Inflammatory macrophage treated with lipopolysaccharide for 4 hours (primary cell): Measurements from ENCODE around the gene TLE2.

ENCODE experiments used
- DNase-seq: peaks from one replicate; pipeline ENCODE4 v3.0.0-alpha.2; 2020

The TLE2 gene

DNA sequence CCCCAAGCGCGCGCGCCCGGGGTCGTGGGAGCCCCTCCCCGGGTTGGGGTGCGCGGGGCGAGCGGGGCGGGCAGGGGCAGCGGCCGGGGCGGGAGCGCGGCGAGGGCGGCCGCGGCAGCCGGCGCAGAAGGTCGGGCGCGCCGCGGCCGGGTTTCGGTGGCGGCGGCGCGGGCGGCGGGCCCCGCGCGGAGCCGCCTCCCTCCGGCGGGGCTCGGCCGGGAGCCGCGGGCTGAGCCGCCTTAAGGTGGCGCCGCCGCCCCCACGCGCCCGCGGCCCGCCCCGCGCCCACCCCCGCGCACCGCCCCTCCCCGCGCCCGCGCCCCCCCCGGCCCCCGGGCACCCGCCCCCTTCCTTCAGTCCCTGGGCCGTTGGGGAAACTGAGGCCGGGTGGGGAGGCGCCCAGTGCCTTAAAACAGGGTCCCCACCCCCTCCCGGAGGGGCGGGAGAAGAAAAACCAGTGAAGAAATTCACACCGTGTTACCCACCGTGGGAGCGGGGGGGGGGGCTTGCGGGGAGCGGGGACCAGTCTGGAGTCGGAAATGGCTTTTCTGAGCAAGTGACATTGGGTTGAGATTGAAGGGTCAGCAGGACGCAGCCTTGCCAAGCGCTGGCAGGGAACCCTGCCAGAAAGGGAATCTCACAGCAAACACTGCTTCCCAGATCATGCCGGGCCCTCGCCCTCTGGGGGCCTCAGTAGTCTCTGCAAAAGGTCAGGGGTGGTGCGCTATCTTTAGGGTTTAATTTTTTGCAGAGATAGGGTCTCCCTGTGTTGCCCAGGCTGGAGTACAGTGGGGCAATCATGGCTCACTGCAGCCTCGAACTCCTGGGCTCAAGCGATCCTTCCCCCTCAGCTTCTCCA lies at the start of gene TLE2:
Gene TLE2, minus strand, starts transcription at position 216 of the 859 bp plus-strand sequence. CDS start 376 bp downstream, outside the sequence.
- DNase-seq: no peak

DNA sequence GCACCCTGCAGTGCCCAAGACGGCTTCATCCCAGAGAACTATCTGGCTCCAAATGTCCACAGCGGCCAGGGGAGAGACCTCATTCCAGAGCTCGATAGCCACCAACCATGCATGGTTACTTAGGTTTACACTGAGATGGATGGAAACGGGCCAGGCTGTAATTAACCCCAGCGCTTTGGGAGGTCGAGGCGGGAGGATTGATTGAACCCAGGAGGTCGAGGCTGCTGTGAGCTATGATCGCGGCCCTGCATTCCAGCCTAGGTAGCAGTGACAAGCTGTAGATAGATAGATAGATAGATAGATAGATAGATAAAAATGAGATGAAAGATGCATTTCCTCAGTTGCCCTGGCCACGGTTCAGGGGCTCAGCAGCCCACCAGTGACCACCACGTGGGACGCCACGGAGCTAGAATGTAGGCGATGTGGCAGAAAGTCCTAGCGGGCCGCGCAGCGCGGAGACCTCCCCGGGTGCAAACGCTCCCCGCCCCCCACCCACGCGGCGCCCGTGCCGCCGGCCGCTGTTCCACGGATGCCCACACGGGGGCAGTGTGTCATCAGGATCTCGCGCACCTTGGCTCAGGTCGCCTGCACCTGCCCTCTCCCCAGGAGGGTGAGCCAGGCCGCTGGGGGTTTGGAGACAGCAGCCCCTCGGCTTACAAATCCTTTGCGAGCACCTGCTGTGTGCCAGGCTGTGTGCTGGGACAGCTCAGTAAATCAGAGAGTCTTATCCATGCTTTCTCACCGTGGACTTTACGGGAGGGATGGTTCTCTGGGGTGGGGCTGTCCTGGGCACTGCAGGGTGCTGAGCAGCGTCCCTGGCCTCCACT lies 46.7 kb upstream of the TLE2 start:
- peak; percentile 30 for DNase-seq

DNA sequence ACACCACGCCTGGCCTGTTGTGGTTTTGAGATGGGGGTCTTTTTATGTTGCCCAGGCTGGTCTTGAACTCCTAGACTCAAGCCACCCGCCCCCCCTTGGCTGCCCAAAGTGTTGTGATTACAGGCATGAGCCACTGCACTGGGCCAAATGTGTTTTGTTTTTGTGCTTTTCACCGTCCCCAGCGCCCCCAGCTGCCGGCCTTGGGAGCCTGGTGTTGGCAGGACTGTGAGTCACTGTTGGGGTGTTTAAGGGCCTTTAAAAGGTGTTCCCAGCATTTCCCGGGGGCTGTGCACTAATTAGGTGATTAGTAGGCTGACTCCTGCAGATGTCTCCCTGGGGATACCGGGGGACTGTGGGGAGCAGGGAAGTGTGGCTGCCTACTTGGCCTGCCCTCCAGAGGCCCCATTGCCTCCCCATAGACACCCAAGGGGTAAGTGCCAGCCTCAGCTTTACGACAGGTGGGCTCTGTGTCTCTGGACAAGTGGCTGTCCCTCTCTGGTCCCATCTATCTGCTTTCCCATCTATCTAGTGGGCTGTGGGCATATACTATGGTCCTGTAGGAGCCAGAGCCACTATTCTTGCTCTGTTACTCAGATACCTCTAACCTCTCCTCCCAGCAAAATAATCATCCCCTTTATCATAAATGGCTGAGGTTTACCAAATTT lies 45.0 kb upstream of the TLE2 start:
- DNase-seq: no peak

DNA sequence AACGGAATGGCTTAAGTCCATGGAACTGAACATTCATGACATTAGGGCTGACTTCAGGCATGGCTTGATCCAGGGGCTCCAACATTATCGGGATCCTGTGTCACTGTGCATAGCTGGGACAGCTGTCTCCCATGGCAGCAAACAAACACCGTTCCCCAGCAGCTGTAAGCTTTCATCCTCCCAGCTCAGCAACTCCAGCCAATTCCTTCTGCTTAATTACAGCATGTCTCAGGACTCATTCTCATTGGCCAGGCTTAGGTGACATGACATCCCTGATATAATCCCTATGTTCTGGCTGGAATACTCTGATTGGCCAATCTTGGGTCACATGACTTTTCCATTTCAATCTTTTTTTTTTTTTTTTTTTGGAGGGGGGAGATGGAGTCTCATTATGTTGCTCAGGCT lies 44.1 kb upstream of the TLE2 start:
- no peak for DNase-seq

DNA sequence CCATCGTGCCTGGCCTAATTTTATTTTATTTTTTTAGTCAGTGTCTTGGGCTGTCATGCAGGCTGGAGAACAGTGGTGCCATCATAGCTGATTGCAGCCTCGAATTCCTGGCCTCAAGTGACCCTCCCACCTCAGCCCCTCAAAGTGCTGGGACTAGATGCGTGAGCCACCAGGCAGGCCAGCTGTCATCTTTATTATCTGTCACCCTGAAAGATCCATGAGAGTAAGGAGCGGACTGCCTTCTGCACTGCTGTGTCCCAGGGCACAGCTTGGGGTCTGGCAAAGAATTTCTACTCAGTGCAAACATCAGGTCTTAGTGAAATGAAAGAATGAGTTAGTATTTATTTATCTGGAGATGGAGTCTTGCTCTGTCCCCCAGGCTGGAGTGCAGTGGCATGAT lies 42.7 kb upstream of the TLE2 start:
- no peak for DNase-seq

DNA sequence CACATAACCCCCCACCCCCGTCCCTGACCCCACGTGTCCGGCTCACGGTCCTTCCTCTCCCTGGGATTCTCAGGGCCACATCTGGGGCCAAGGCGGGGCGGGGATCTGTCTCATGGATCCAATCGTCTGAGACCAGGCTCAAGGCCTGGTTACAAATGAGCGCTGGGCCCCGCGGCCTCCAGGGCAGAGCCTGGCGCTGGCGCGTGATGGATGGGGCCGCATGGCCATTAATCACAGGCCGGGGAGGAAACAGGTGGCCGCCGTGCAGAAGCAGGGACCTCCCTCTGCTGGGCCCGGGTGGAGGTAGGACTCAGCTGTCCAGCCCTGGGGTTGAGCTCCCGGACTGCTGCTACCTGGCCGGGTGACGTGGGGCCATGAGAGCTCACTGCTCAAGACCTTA lies 39.0 kb upstream of the TLE2 start:
- peak; percentile 8 for DNase-seq

DNA sequence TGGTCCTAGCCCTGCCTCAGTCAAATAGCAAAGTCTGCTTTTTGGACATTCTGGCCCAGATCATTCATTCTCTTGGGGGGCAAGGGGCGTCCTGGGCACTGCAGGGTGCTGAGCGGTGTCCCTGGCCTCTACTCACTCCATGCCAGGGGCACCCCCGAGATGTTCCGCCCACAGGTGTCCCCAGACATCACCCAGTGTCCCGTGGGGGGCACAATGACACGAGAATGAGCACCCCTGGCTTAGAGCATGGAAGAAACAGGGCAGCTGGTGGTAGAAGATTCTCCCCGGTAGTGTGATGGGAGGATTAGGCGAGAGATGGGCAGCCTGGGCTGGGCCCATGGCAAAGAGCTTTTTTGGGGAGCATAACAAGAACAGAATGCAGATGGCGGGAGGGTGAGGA lies 38.5 kb upstream of the TLE2 start:
- DNase-seq: no peak

DNA sequence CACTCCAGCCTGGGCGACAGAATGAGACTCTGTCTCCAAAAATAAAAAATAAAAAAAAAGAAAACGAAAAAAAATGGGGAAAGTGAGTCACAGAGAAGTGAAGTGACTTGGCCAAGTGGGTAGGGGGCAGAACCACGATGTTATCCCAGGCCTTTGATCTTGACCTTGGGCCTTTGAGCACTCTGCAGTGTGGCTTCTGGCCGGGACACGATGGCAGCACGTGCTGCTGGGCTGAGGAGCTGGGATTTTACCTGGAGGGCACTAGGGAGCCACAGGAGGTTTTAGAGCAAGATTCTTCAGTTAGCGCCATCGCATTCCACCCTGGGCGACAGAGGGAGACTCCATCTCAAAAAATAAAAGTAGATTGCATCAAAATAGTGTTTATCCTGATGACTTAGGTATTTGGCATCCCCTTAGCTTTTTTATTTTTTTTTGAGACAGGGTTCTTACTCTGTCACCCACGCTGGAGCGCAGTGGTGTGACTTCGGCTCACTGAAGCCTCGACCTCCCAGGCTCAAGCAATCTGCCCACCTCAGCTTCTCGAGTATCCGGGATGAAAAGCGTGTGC lies 37.5 kb upstream of the TLE2 start:
- DNase-seq: no peak

DNA sequence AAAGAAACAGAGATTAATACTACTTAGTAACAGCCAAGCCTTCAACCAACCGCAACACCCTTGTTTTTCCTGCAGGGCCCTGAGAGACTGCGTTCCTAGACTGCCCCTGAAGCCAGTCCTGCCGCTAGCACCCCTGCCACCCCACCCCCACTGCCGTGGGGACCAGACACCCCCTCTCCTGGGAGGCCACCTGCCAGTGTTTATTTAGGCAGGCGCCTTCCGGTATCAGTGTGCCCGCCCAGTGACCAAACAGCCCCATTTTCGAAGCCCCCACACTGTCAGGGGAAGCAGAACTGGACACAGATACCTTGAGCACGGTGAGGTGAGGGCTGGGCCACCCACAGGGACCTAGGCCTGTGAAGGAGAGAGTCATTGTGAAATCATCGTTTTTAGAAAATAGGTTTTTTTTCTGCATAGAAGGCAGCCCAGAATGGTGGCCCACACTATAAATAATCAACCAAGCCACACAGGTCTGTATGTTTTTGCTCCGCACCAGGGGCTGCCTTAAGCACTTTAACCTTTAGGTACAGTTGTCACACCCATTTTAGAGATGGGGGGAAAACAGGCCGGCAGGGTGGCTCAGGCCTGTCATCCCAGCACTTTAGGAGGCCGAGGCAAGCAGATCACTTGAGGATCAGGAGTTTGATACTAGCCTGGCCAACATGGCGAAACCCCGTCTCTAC lies 36.7 kb upstream of the TLE2 start:
- DNase-seq: no peak

DNA sequence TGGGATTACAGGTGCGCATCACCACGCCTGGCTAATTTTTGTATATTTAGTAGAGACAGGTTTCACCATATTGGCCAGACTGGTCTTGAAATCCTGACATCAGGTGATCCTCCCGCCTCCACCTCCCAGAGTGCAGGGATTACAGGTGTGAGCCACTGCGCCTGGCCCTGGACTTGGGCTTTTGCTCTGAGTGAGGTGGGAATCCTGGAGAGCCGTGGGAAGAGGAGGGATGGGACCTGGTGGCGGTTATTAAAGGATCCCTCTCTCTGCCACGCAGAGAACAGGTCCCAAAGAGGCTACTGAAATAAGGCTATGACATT lies 34.9 kb upstream of the TLE2 start:
- DNase-seq: no peak

DNA sequence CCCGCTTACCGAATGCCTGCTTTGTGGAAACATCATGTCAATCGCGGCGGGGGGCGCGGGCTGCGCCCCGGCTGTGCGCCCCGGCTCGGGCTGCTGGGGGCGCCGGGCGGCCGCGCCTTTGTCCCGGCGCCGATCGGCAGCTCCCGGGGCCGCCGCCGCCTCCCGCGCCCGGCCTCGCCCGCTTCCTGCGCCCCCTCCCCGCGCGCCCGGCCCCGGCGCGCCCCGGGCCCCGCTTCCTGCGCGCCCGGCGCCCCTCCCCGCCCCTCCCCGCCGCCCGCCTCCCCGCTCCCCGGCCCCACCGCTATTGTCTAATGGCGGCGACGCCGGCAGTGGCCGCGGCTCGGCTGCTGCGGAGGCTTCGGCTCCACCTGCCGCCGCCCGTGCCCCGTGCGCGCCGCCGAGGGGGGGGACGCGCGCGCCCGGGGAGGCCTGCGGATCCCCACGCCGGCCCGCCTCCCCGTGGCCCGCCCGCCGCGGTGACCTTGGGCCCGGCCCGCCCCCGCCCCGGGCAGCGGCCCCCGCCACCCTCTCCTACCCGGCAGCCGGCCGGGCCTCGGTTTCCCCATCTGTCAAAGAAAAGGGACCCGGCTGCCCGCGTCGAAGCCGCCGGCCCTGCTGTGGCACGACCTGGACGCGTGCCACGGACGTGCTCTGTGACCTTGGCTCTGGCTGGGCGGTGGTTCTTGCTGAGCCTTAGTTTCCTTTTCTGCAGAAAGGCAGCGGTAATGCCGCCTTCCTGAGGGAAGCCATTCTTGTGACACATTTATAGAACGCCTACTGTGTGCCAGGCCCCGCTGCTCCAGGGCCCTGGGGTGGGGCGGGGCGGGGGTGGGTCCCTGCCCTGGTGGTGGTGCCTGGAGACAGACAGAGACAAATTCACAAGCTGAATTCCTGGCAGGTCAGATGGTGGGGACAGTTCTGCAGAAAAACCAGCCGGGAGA lies 33.4 kb upstream of the TLE2 start, which contains the start of gene TLE5:
Gene TLE5, minus strand, starts transcription at position 331 of the 941 bp plus-strand sequence. Its CDS starts 295 bp downstream, at position 36.
- peak; percentile 35 for DNase-seq

DNA sequence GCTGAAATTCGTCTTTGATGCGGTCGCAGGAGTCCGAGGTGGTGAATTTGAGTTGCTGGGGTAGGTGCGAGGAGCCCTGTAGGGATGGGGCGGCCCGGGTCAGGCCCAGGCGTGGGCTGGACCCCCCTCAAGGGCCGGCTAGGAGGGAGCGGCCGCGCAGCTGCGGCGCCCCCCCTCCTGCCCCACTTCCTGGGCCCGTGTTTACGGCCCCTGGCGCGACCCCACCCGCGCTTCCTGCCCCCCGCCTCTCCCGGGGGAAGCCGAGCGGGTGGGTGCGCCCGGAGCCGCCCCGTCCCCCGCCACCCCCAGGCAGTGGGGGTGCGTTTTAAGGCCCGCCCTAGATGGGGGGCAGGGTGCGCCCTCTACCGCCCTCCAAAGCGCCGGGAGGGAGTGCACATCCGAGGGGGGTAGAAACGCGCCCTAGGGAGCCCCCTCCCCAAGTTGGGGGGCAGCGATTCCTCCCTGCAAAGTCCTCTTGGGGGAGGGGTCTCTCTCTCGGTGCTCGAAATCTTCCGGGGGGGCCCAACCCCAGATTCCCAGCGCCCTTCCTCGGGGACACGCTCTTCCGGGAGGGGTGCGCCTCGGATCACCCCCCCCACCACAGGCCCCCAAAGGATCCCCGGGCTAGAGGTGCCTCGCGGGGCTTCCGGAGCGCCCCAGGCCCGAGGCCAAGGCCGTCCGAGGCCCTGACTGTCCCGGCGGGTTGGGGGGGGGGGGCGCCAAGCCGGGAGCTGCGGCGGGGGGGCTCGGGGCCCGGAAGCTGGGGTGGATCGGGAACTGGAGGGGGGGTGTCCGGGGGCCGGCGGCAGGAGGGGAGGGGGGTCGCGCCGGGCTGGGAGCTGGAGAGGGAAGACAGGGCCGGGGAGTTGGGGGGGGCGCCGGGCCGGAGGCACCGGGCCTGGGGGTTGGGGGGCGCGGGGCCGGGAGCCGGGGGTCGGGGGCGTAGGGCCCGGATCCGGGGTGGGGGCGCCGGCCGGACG lies 32.4 kb upstream of the TLE2 start:
- DNase-seq: peak; percentile 22

DNA sequence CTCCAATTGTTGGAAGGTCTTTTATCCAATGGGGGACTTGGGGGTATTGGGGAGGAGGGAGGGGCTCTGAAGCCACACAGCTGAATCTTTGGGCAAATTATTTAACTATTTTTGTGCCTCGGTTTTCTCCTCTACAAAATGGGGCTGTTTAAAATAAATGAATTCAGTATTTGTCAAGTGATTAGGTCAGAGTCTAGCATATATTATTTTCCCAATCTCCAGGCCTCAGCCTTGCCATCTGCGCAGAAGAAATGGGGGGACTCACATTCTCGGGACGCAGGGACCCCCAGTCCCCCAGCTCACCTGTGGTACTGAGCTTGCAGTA lies 31.7 kb upstream of the TLE2 start:
- no peak for DNase-seq

DNA sequence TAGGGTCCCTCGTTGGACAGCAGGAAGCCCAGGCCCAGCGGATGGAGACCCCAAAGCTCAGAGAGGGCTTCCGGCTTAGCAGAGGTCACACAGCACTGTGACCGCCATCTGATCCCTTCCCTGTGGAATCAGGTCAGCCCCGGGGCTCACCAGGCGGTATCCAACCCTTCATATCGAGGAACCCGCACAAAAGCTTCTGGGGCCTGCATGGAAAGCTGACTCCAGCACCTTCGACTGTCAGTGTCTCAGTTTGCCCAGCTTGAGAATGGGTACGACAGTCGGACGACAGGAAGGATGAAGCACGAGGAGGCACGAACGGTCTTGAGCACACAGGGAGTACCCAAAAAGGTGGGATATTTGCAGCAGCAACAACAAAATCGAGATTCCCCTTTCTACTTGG lies 30.6 kb upstream of the TLE2 start:
- DNase-seq: no peak

DNA sequence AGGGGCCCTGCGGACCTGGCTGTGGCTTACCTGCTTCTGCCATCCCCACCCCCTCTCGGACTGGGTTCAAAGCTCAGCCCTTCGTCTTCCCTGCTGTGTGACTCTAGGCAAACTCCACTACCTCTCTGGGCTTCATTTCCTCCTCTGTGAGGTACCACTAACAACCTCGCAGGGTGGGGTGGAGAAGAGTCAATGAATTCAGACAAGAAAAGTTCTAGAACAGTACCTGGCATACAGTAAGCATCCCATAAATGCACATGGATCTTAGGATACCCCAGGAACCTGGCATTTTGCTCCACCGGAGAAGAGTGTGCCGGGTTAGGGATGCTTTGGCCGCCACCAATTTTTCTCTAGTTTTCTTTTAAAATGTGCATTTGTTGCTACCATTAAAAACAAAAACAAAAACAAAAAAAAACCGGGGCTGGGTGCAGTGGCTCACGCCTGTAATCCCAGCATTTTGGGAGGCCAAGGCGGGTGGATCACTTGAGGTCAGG lies 29.8 kb upstream of the TLE2 start:
- DNase-seq: no peak

DNA sequence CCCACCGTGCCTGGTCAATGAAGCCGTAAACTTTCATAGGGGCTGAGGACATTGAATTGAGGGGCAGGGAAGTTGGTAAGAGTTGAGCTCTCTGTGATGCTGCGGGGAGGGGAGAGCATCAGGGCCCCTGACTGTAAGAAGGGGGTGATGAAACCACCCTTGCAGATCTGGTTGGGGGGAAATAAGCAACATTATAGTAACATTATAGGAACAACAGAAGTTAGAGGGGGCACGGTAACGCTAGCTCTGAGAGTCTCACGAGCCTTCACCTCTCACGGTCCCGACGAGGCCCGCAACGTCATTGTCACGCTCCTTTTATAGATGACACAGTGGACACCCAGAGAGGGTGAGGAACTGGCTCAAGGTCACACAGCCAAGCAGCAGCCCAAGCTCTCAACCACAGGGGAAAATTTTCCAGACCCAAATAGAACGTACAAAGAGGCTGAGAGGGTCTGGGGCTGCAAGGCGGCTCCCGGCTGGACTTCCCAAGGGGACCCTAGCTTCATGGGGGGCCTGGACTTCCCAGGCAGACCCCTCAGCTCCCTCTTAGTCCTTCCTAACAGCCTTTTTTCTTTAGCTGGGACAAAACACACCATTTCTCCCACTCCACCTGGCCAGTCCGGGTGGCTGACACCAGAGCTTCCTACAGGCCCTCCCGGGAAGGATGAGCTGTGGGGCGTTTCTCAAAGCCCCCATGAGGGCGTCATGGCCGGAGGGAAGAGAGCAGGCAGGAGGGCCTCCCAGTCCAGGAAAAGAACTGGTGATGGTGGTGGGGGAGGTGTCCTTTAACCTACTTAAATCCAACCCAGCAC lies 29.1 kb upstream of the TLE2 start:
- DNase-seq: no peak

DNA sequence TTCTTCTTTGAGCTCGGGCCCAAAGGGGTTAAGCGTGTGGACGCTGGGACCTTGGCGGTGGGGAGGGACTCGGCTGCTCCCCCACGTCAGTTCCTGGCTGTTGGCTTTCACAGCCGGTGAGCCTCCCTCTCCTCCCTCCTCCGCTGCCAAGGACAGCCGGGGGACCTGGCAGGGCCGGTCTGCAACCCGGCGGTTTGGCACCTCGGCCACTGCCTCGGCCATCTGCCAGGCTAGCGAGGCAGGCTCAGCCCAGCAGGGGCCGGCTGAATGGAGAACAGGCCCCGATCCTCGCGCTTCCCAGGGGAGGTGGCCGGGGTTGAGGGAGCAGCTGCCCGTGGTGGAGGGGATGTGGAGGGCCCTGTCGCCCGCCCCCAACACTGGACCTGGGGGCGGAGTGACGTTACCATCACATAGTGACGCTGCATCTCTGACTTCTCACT lies 28.2 kb upstream of the TLE2 start:
- DNase-seq: no peak

DNA sequence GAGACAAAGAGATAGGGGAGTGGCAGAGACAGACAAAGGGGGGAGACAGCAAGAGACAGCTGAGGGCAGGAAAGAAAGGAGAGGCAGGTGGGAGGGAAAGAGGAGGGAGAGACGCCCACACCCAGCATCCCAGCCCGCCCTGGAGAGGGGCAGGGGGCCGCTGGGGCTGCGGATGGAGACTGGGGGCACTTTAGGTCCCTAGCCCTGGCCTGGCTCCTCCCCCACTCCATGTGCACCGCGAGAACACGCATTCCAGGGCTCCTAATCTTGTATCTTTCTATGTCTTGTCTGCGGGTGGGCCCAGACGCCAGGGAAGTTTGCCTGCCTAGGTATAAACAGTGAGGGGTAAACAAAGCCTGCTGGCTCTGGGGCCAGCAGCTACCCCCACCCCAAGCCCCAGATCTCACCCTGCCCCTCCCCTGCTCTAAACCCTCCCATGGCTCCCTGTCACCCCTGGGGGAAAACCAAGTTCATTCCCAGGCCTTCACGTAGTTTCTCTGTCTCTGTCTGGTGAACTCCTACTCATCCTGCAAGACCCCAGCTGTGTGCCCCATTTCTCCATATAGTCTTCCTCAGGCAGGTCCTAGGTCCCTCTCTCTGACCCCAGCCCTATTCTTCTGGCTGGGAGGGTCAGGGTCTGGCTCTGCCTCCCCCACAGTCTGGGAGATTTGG lies 27.5 kb upstream of the TLE2 start:
- DNase-seq: no peak
